ENCODE measurements around the gene PHF3.

Gene PHF3

GRCh38 chr6:63644668-63645326 is 9.2 kb downstream of the PHF3 start:
- Histone ChIP-seq H3K27ac (ENCODE audit: low read depth in 2 of 2, low read length in 2 of 2) (no peak overlapping the region), H3K4me3 (ENCODE audit: low read length in 2 of 2) (no peak overlapping the region), H3K9me3 (ENCODE audit: control insufficient read depth in 2 of 2, low read length in 2 of 2) (no peaks in the 10 kb centered on the region), H3K36me3 (ENCODE audit: control insufficient read depth in 2 of 2, insufficient read depth in 2 of 2, low read length in 2 of 2) (peaks cover 0 to 5% of the 10 kb centered on the region in 2 donors), H3K4me1 (ENCODE audit: control insufficient read depth in 2 of 2, insufficient read depth in 2 of 2, low read length in 2 of 2) (peaks cover 0 to 2% of the 10 kb centered on the region in 2 donors), H3K9ac (ENCODE audit: low read depth in 1 of 2, low read length in 2 of 2) (no peak overlapping the region), H3K27me3 (ENCODE audit: control insufficient read depth in 2 of 2, insufficient read depth in 2 of 2, low read length in 2 of 2) (no peaks in the 10 kb centered on the region)

GRCh38 chr6:63649269-63649668 is 13.7 kb downstream of the PHF3 start:
- no peak overlapping the region for H3K4me3 ChIP-seq (ENCODE audit: low read length in 2 of 2)
- no peaks in the 10 kb centered on the region for H3K9me3 ChIP-seq (ENCODE audit: control insufficient read depth in 2 of 2, low read length in 2 of 2)
- H3K27me3 ChIP-seq (ENCODE audit: control insufficient read depth in 2 of 2, insufficient read depth in 2 of 2, low read length in 2 of 2) = no peaks in the 10 kb centered on the region
- H3K36me3 ChIP-seq (ENCODE audit: control insufficient read depth in 2 of 2, insufficient read depth in 2 of 2, low read length in 2 of 2) = no peaks in the 10 kb centered on the region
- H3K27ac ChIP-seq (ENCODE audit: low read depth in 2 of 2, low read length in 2 of 2) = no peak overlapping the region
- no peak overlapping the region for H3K9ac ChIP-seq (ENCODE audit: low read depth in 1 of 2, low read length in 2 of 2)
- H3K4me1 ChIP-seq (ENCODE audit: control insufficient read depth in 2 of 2, insufficient read depth in 2 of 2, low read length in 2 of 2) = peaks cover 0 to 2% of the 10 kb centered on the region in 2 donors

- H3K4me3 ChIP-seq (ENCODE audit: low read length in 2 of 2) = no peak overlapping the region
- no peak overlapping the region for H3K9ac ChIP-seq (ENCODE audit: low read depth in 1 of 2, low read length in 2 of 2)
- no peak overlapping the region for H3K27ac ChIP-seq (ENCODE audit: low read depth in 2 of 2, low read length in 2 of 2)
- H3K27me3 ChIP-seq (ENCODE audit: control insufficient read depth in 2 of 2, insufficient read depth in 2 of 2, low read length in 2 of 2) = no peaks in the 10 kb centered on the region
- H3K36me3 ChIP-seq (ENCODE audit: control insufficient read depth in 2 of 2, insufficient read depth in 2 of 2, low read length in 2 of 2) = no peaks in the 10 kb centered on the region
- peaks cover 0 to 2% of the 10 kb centered on the region in 2 donors for H3K4me1 ChIP-seq (ENCODE audit: control insufficient read depth in 2 of 2, insufficient read depth in 2 of 2, low read length in 2 of 2)
- no peaks in the 10 kb centered on the region for H3K9me3 ChIP-seq (ENCODE audit: control insufficient read depth in 2 of 2, low read length in 2 of 2)
Observed at GRCh38 chr6:63649847-63650265, 14.3 kb downstream of the PHF3 start.

- no peak overlapping the region for H3K27ac ChIP-seq (ENCODE audit: low read depth in 2 of 2, low read length in 2 of 2)
- no peak overlapping the region for H3K4me3 ChIP-seq (ENCODE audit: low read length in 2 of 2)
- H3K4me1 ChIP-seq (ENCODE audit: control insufficient read depth in 2 of 2, insufficient read depth in 2 of 2, low read length in 2 of 2) = peaks cover 0 to 2% of the 10 kb centered on the region in 2 donors
- H3K9ac ChIP-seq (ENCODE audit: low read depth in 1 of 2, low read length in 2 of 2) = no peak overlapping the region
- no peaks in the 10 kb centered on the region for H3K36me3 ChIP-seq (ENCODE audit: control insufficient read depth in 2 of 2, insufficient read depth in 2 of 2, low read length in 2 of 2)
- no peaks in the 10 kb centered on the region for H3K27me3 ChIP-seq (ENCODE audit: control insufficient read depth in 2 of 2, insufficient read depth in 2 of 2, low read length in 2 of 2)
- H3K9me3 ChIP-seq (ENCODE audit: control insufficient read depth in 2 of 2, low read length in 2 of 2) = no peaks in the 10 kb centered on the region
Observed at GRCh38 chr6:63652980-63653379, 17.4 kb downstream of the PHF3 start.

GRCh38 chr6:63660757-63661156 is 25.2 kb downstream of the PHF3 start:
- Histone ChIP-seq H3K4me1 (ENCODE audit: control insufficient read depth in 2 of 2, insufficient read depth in 2 of 2, low read length in 2 of 2) (peaks cover 0 to 6% of the 10 kb centered on the region in 2 donors), H3K36me3 (ENCODE audit: control insufficient read depth in 2 of 2, insufficient read depth in 2 of 2, low read length in 2 of 2) (no peaks in the 10 kb centered on the region), H3K4me3 (ENCODE audit: low read length in 2 of 2) (no peak overlapping the region)

GRCh38 chr6:63661769-63662168 is 26.2 kb downstream of the PHF3 start:
- Histone ChIP-seq H3K9ac (ENCODE audit: low read depth in 1 of 2, low read length in 2 of 2) (no peak overlapping the region), H3K4me3 (ENCODE audit: low read length in 2 of 2) (no peak overlapping the region), H3K27ac (ENCODE audit: low read depth in 2 of 2, low read length in 2 of 2) (no peak overlapping the region), H3K9me3 (ENCODE audit: control insufficient read depth in 2 of 2, low read length in 2 of 2) (no peaks in the 10 kb centered on the region), H3K4me1 (ENCODE audit: control insufficient read depth in 2 of 2, insufficient read depth in 2 of 2, low read length in 2 of 2) (peaks cover 0 to 6% of the 10 kb centered on the region in 2 donors), H3K36me3 (ENCODE audit: control insufficient read depth in 2 of 2, insufficient read depth in 2 of 2, low read length in 2 of 2) (no peaks in the 10 kb centered on the region), H3K27me3 (ENCODE audit: control insufficient read depth in 2 of 2, insufficient read depth in 2 of 2, low read length in 2 of 2) (no peaks in the 10 kb centered on the region)

More at GRCh38 chr6:63660757-63661156, 25.2 kb downstream of the PHF3 start:
- Histone ChIP-seq H3K9me3 (ENCODE audit: control insufficient read depth in 2 of 2, low read length in 2 of 2) (no peaks in the 10 kb centered on the region), H3K9ac (ENCODE audit: low read depth in 1 of 2, low read length in 2 of 2) (no peak overlapping the region), H3K27ac (ENCODE audit: low read depth in 2 of 2, low read length in 2 of 2) (no peak overlapping the region), H3K27me3 (ENCODE audit: control insufficient read depth in 2 of 2, insufficient read depth in 2 of 2, low read length in 2 of 2) (no peaks in the 10 kb centered on the region)

GRCh38 chr6:63663147-63663955 is 27.7 kb downstream of the PHF3 start:
- no peak overlapping the region for H3K27ac ChIP-seq (ENCODE audit: low read depth in 2 of 2, low read length in 2 of 2)
- peaks cover 0 to 6% of the 10 kb centered on the region in 2 donors for H3K4me1 ChIP-seq (ENCODE audit: control insufficient read depth in 2 of 2, insufficient read depth in 2 of 2, low read length in 2 of 2)
- H3K9ac ChIP-seq (ENCODE audit: low read depth in 1 of 2, low read length in 2 of 2) = no peak overlapping the region
- no peak overlapping the region for H3K4me3 ChIP-seq (ENCODE audit: low read length in 2 of 2)
- no peaks in the 10 kb centered on the region for H3K27me3 ChIP-seq (ENCODE audit: control insufficient read depth in 2 of 2, insufficient read depth in 2 of 2, low read length in 2 of 2)
- no peaks in the 10 kb centered on the region for H3K36me3 ChIP-seq (ENCODE audit: control insufficient read depth in 2 of 2, insufficient read depth in 2 of 2, low read length in 2 of 2)
- no peaks in the 10 kb centered on the region for H3K9me3 ChIP-seq (ENCODE audit: control insufficient read depth in 2 of 2, low read length in 2 of 2)

- peaks cover 0 to 6% of the 10 kb centered on the region in 2 donors for H3K4me1 ChIP-seq (ENCODE audit: control insufficient read depth in 2 of 2, insufficient read depth in 2 of 2, low read length in 2 of 2)
- no peaks in the 10 kb centered on the region for H3K9me3 ChIP-seq (ENCODE audit: control insufficient read depth in 2 of 2, low read length in 2 of 2)
- no peak overlapping the region for H3K27ac ChIP-seq (ENCODE audit: low read depth in 2 of 2, low read length in 2 of 2)
- no peaks in the 10 kb centered on the region for H3K36me3 ChIP-seq (ENCODE audit: control insufficient read depth in 2 of 2, insufficient read depth in 2 of 2, low read length in 2 of 2)
- H3K9ac ChIP-seq (ENCODE audit: low read depth in 1 of 2, low read length in 2 of 2) = no peak overlapping the region
- H3K4me3 ChIP-seq (ENCODE audit: low read length in 2 of 2) = no peak overlapping the region
- H3K27me3 ChIP-seq (ENCODE audit: control insufficient read depth in 2 of 2, insufficient read depth in 2 of 2, low read length in 2 of 2) = no peaks in the 10 kb centered on the region
Observed at GRCh38 chr6:63663956-63664281, 28.3 kb downstream of the PHF3 start.

GRCh38 chr6:63671098-63671754 is 35.6 kb downstream of the PHF3 start:
- no peaks in the 10 kb centered on the region for H3K9me3 ChIP-seq (ENCODE audit: control insufficient read depth in 2 of 2, low read length in 2 of 2)
- no peak overlapping the region for H3K9ac ChIP-seq (ENCODE audit: low read depth in 1 of 2, low read length in 2 of 2)
- H3K27me3 ChIP-seq (ENCODE audit: control insufficient read depth in 2 of 2, insufficient read depth in 2 of 2, low read length in 2 of 2) = no peaks in the 10 kb centered on the region
- no peaks in the 10 kb centered on the region for H3K36me3 ChIP-seq (ENCODE audit: control insufficient read depth in 2 of 2, insufficient read depth in 2 of 2, low read length in 2 of 2)
- H3K4me1 ChIP-seq (ENCODE audit: control insufficient read depth in 2 of 2, insufficient read depth in 2 of 2, low read length in 2 of 2) = peaks cover 4 to 22% of the 10 kb centered on the region in 2 donors
- H3K27ac ChIP-seq (ENCODE audit: low read depth in 2 of 2, low read length in 2 of 2) = no peak overlapping the region
- no peak overlapping the region for H3K4me3 ChIP-seq (ENCODE audit: low read length in 2 of 2)

GRCh38 chr6:63672582-63673129 is 37.1 kb downstream of the PHF3 start:
- no peaks in the 10 kb centered on the region for H3K9me3 ChIP-seq (ENCODE audit: control insufficient read depth in 2 of 2, low read length in 2 of 2)
- no peaks in the 10 kb centered on the region for H3K27me3 ChIP-seq (ENCODE audit: control insufficient read depth in 2 of 2, insufficient read depth in 2 of 2, low read length in 2 of 2)
- peaks cover 14 to 33% of the 10 kb centered on the region in 2 donors for H3K4me1 ChIP-seq (ENCODE audit: control insufficient read depth in 2 of 2, insufficient read depth in 2 of 2, low read length in 2 of 2)
- H3K36me3 ChIP-seq (ENCODE audit: control insufficient read depth in 2 of 2, insufficient read depth in 2 of 2, low read length in 2 of 2) = no peaks in the 10 kb centered on the region
- H3K27ac ChIP-seq (ENCODE audit: low read depth in 2 of 2, low read length in 2 of 2) = no peak overlapping the region
- H3K9ac ChIP-seq (ENCODE audit: low read depth in 1 of 2, low read length in 2 of 2) = no peak overlapping the region
- no peak overlapping the region for H3K4me3 ChIP-seq (ENCODE audit: low read length in 2 of 2)
